IMR-90 (cell line): ENCODE results near the gene GBF1. TPM values are rescaled to one million over a fixed set of nuclear protein-coding genes. Genes with fewer than 3 reads are reported as not detected.
A peak's percentile ranks its signal among the peaks of the same experiment; 100 is the strongest.

Source experiments
- ATAC-seq: fragments of 200-7000 bp; cut with Tn5 transposase; 2 replicates; pipeline ENCODE4 v1.9.1; 2020; ENCODE audit warnings: low read depth, mild to moderate bottlenecking, moderate library complexity
- BruUV-seq: library from RNA; stranded (reverse); fragments of 400-500 nt; replicated peaks from 2 replicates; lab custom pipeline; 2021; lab: Mats Ljungman, UMichigan
- CTCF ChIA-PET: fragments of 300-600 bp; formaldehyde crosslinking; extraction: SDS; loops from one replicate; lab custom pipeline; 2021; ENCODE audit warnings: antibody characterized with exemption; lab: Yijun Ruan, JAX
- POLR2A ChIA-PET: fragments of 300-600 bp; sonication (Branson Sonifier 250); formaldehyde crosslinking; loops from one replicate; lab custom pipeline; 2022; ENCODE audit warnings: antibody characterized with exemption; ENCODE audit not compliant: unreplicated experiment; lab: Charles Lee
- DNase-seq: peaks from one replicate; pipeline ENCODE4 v3.0.0; 2013
- H2AFZ ChIP-seq: replicated peaks from 2 replicates; pipeline ENCODE3; 2013; ENCODE audit warnings: low read length, mild to moderate bottlenecking; ENCODE audit not compliant: poor library complexity
- H2AK5ac ChIP-seq: 2 replicates; pipeline ENCODE4 v1.6.1; 2013; ENCODE audit warnings: low read depth, low read length, inconsistent platforms
- H2AK9ac ChIP-seq: replicated peaks from 2 replicates; pipeline ENCODE3; 2013; ENCODE audit warnings: mild to moderate bottlenecking, low read depth, low read length, moderate library complexity; ENCODE audit not compliant: poor library complexity
- H2BK120ac ChIP-seq: 2 replicates; pipeline ENCODE4 v1.6.1; 2013; ENCODE audit warnings: low read depth, low read length, inconsistent platforms
- H2BK15ac ChIP-seq: 3 replicates; pipeline ENCODE4 v1.6.1; 2013; ENCODE audit warnings: low read depth, low read length, inconsistent platforms
- H2BK20ac ChIP-seq: 2 replicates; pipeline ENCODE4 v1.6.1; 2013; ENCODE audit warnings: low read depth, mild to moderate bottlenecking, inconsistent platforms, low read length, moderate library complexity
- H2BK5ac ChIP-seq: 2 replicates; pipeline ENCODE4 v1.6.1; 2013; ENCODE audit warnings: mild to moderate bottlenecking, low read depth, low read length, inconsistent platforms; ENCODE audit not compliant: poor library complexity, severe bottlenecking
- H3K14ac ChIP-seq: replicated peaks from 2 replicates; pipeline ENCODE4 v1.6.1; 2013; ENCODE audit warnings: low read depth, low read length, inconsistent platforms
- H3K18ac ChIP-seq: 2 replicates; pipeline ENCODE4 v1.6.1; 2013; ENCODE audit warnings: low read depth, low read length, control low read depth
- H3K23ac ChIP-seq: 2 replicates; pipeline ENCODE4 v1.6.1; 2013; ENCODE audit warnings: low read depth, low read length, inconsistent platforms
- H3K27ac ChIP-seq: 2 replicates; pipeline ENCODE4 v1.5.1; 2013; ENCODE audit warnings: mild to moderate bottlenecking, control low read depth, low read length; ENCODE audit not compliant: insufficient read depth
- H3K27me3 ChIP-seq: 2 replicates; pipeline ENCODE4 v1.6.1; 2013; ENCODE audit warnings: low read length; ENCODE audit not compliant: control insufficient read depth, insufficient read depth
- H3K36me3 ChIP-seq: 2 replicates; pipeline ENCODE4 v1.6.1; 2013; ENCODE audit warnings: low read length, mixed read lengths; ENCODE audit not compliant: control insufficient read depth, insufficient read depth
- H3K4ac ChIP-seq: 2 replicates; pipeline ENCODE4 v1.6.1; 2013; ENCODE audit warnings: low read depth, low read length, inconsistent platforms
- H3K4me1 ChIP-seq: 2 replicates; pipeline ENCODE4 v1.6.1; 2013; ENCODE audit warnings: low read length, mixed read lengths; ENCODE audit not compliant: control insufficient read depth, insufficient read depth
- H3K4me2 ChIP-seq: 2 replicates; pipeline ENCODE4 v1.6.1; 2013; ENCODE audit warnings: low read depth, mild to moderate bottlenecking, control low read depth, low read length, moderate library complexity
- H3K4me3 ChIP-seq: 2 replicates; pipeline ENCODE4 v1.5.1; 2013; ENCODE audit warnings: low read depth, mild to moderate bottlenecking, control low read depth, low read length, moderate library complexity; ENCODE audit not compliant: insufficient read depth
- H3K56ac ChIP-seq: 2 replicates; pipeline ENCODE4 v1.6.1; 2013; ENCODE audit warnings: low read length, inconsistent platforms; ENCODE audit not compliant: insufficient read depth; ENCODE audit errors: extremely low read depth
- H3K79me1 ChIP-seq, 2 experiments: 2 replicates each; pipeline ENCODE4 v1.6.1; 2013; ENCODE audit warnings: low read length in 2 of 2, inconsistent platforms in 1 of 2, low read depth in 1 of 2
- H3K9ac ChIP-seq: 2 replicates; pipeline ENCODE4 v1.6.1; 2013; ENCODE audit warnings: low read depth, low read length, control low read depth
- H3K9me1 ChIP-seq: 2 replicates; pipeline ENCODE4 v1.6.1; 2013; ENCODE audit warnings: low read length, inconsistent platforms; ENCODE audit not compliant: insufficient read depth
- H3K9me3 ChIP-seq: 2 replicates; pipeline ENCODE4 v1.6.1; 2013; ENCODE audit warnings: low read length; ENCODE audit not compliant: control insufficient read depth, insufficient read depth
- H4K20me1 ChIP-seq: 2 replicates; pipeline ENCODE4 v1.6.1; 2013; ENCODE audit warnings: low read length, inconsistent platforms; ENCODE audit not compliant: insufficient read depth
- H4K5ac ChIP-seq: 2 replicates; pipeline ENCODE4 v1.6.1; 2013; ENCODE audit warnings: mild to moderate bottlenecking, low read depth, low read length, control low read depth
- H4K8ac ChIP-seq, 2 experiments: 2 replicates each; pipeline ENCODE4 v1.6.1; 2013; ENCODE audit warnings: low read depth in 2 of 2, low read length in 2 of 2, control low read depth in 1 of 2, inconsistent platforms in 1 of 2
- H4K91ac ChIP-seq: 2 replicates; pipeline ENCODE4 v1.6.1; 2013; ENCODE audit warnings: low read depth, low read length, inconsistent platforms; ENCODE audit not compliant: insufficient read depth
- CHD1 ChIP-seq: IDR thresholded peaks from 2 replicates; pipeline ENCODE4 v1.6.1; 2012; ENCODE audit warnings: low read depth, low read length, improper control_type of control experiment
- FOS ChIP-seq: fragments of 150-350 bp; IDR thresholded peaks from 2 replicates; pipeline ENCODE4 v1.6.1; 2016; ENCODE audit warnings: low read depth, low read length
- RCOR1 ChIP-seq: IDR thresholded peaks from 2 replicates; pipeline ENCODE4 v1.6.1; 2012; ENCODE audit warnings: mild to moderate bottlenecking, low read length, improper control_type of control experiment; ENCODE audit not compliant: insufficient replicate concordance
- WGBS, 2 experiments: methylation state at CpG; one replicate each; pipeline versions ENCODE4 v1.1.5 to v1.1.7; 2013; ENCODE audit warnings: missing lambda C conversion rate in 2 of 2; ENCODE audit not compliant: insufficient read length in 1 of 2; ENCODE audit errors: extremely low coverage in 2 of 2; 5-methylcytosine and 5-hydroxymethylcytosine counted together
- dilution Hi-C: fragments of 300-500 bp; cut with HindIII; formaldehyde crosslinking; loops from one replicate; pipeline ENCODE4 v1.14.3; 2018; ENCODE audit warnings: low sequenced_read_pairs; ENCODE audit not compliant: unreplicated experiment
- in situ Hi-C: fragments of 300-500 bp; cut with MboI; formaldehyde crosslinking; loops from 3 replicates; pipeline ENCODE4 v1.14.3; 2019; ENCODE audit warnings: low sequenced_read_pairs, inconsistent platforms, mixed read lengths
- intact Hi-C: fragments of 100-400 bp; cut with micrococcal nuclease; formaldehyde crosslinking; loops from 2 replicates; pipeline ENCODE4 v1.10.0; 2022
- polyA plus RNA-seq, 3 experiments: library from polyadenylated mRNA; depleted of rRNA; stranded (reverse); fragments of >200 nt; gene quantifications; 2 replicates each; pipeline ENCODE4 v1.2.3, GENCODE V29; 2012; ENCODE audit warnings: low replicate concordance in 1 of 3
- total RNA-seq: library from RNA; depleted of rRNA; stranded (reverse); fragments of >200 nt; gene quantifications from 2 replicates; pipeline ENCODE4 v1.2.3, GENCODE V29; 2012

GBF1 gene
- total and polyA plus RNA-seq, 2 of the 4 experiments (the other 2 are of a cell fraction) = 38.7 to 40.1 TPM

DNA sequence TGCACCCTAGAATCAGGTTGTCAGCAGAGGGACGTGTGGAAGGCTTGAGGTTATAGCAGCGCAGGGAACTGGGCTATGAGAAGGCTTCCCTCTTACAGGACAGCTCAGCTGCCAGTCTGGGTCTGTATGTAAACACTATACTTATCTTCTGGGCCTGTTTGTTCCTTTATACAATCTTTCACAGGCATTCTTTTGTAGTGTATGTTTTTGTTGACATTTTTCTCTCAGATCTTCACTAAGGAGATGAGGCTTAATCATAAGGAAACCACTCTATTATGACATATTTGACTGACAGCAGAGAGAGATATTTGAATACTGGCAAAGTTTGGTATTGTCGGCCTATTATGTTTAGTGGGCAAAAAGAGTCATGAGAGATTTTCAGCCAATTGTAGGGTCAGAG lies 929 bp downstream of the GBF1 start:
- ATAC-seq (no peak), DNase-seq (peak; percentile 56)
- Histone ChIP-seq H2AFZ (no peak overlapping the region), H2AK5ac (peak overlapping the region; percentile 83; the same call in 1 of the 2 replicates), H2BK120ac (no peak overlapping the region), H2AK9ac (no peak overlapping the region), H3K36me3 (no peaks in the 10 kb centered on the region; the same call in 1 of the 2 replicates), H3K4ac (no peak overlapping the region; the same call in 1 of the 2 replicates), H3K9ac (peak overlapping the region; percentile 81; the same call in 1 of the 2 replicates), H3K27me3 (no peaks in the 10 kb centered on the region), H3K56ac (peak overlapping the region; percentile 89; the same call in 1 of the 2 replicates), H2BK20ac (no peak overlapping the region), H3K14ac (no peak overlapping the region), H2BK5ac (peak overlapping the region; percentile 65), H3K27ac (peak overlapping the region; percentile 81), H4K5ac (no peak overlapping the region), H4K20me1 (peaks cover 58% of the 10 kb centered on the region), H4K8ac (no peak overlapping the region), H3K23ac (no peak overlapping the region; the same call in 1 of the 2 replicates), H3K4me1 (peaks cover 13% of the 10 kb centered on the region), H3K4me3 (peak overlapping the region; percentile 78), H3K4me2 (peak overlapping the region; percentile 85), H3K79me1 (peaks cover 0 to 72% of the 10 kb centered on the region in 2 experiments; a peak in 2 of 4 replicates), H3K9me3 (no peaks in the 10 kb centered on the region), H3K9me1 (peaks cover 35% of the 10 kb centered on the region), H3K18ac (no peak overlapping the region), H4K91ac (no peak overlapping the region), H2BK15ac (no peak overlapping the region)
- ChIA-PET CTCF (interaction anchor here (1.2 kb wide), 1 partner anchor 10 kb away, joined by 3 read pairs; no protein-coding TSS in a partner anchor), POLR2A (no interaction called here)
- intact Hi-C loops (loop anchor here (2.0 to 5.0 kb wide), 2 partner anchors 23 to 96 kb away; no protein-coding TSS in a partner anchor), in situ Hi-C loops (no loop called here), dilution Hi-C loops (no loop called here)
- no peak for TF ChIP-seq CHD1
- no peak for TF ChIP-seq RCOR1
- no peak for TF ChIP-seq FOS
- no TSS peak for BruUV-seq
- 56% methylated on average over 1 of the region's 3 CpGs; no CpG with 5 or more reads in 1 of the 2 experiments for WGBS, 2 experiments
